Right lobe of liver (tissue), 6 donors: Measurements from ENCODE around the gene METTL27. TPM values are rescaled to one million over a fixed set of nuclear protein-coding genes. Genes with fewer than 3 reads are reported as not detected.
"Not testable (repeated sequence)": the region's sequence is repeated elsewhere in the genome, so short reads cannot be mapped to it uniquely, and the experiment has no call there.

Source experiments
- ATAC-seq, 4 donors: fragments of 200-7000 bp; cut with Tn5 transposase; one replicate each; pipeline ENCODE4 v1.9.1; 2020; ENCODE audit warnings: mild to moderate bottlenecking in 4 of 4, moderate library complexity in 4 of 4
- DNase-seq, 3 donors: peaks; one replicate each; pipeline ENCODE4 v3.0.0-alpha.2; 2020
- H3K27ac ChIP-seq, 3 donors: fragments of 200-600 bp; one replicate each; pipeline ENCODE4 v1.8.0; 2022
- H3K27me3 ChIP-seq, 2 donors: fragments of 200-600 bp; one replicate each; pipeline ENCODE4 v1.8.0; 2022
- H3K36me3 ChIP-seq, 4 donors: fragments of 200-600 bp; sonication (generic) in 1 of 4; one replicate each; pipeline versions ENCODE4 v1.5.1 to v1.8.0; 2017 to 2022; ENCODE audit warnings: control low read depth in 1 of 4
- H3K4me1 ChIP-seq, 4 donors: fragments of 200-600 bp; sonication (generic) in 1 of 4; one replicate each; pipeline versions ENCODE4 v1.5.1 to v1.8.0; 2017 to 2022; ENCODE audit warnings: control low read depth in 1 of 4
- H3K4me3 ChIP-seq, 3 donors: fragments of 200-600 bp; one replicate each; pipeline ENCODE4 v1.8.0; 2022
- H3K9me3 ChIP-seq, 4 donors: fragments of 200-600 bp; sonication (generic) in 1 of 4; one replicate each; pipeline versions ENCODE4 v1.5.1 to v1.8.0; 2017 to 2022; ENCODE audit warnings: control low read depth in 1 of 4
- CTCF ChIP-seq, 4 donors: fragments of 200-600 bp in 3 of 4; fragments of 450-650 bp in 1 of 4; IDR thresholded peaks; one replicate each; pipeline versions ENCODE4 v1.5.1 to v1.8.0; 2016 to 2022; ENCODE audit warnings: antibody characterized with exemption in 4 of 4, mild to moderate bottlenecking in 2 of 4
- POLR2A ChIP-seq: fragments of 450-650 bp; IDR thresholded peaks from one replicate; pipeline ENCODE4 v1.6.1; 2017; ENCODE audit warnings: antibody characterized with exemption, mild to moderate bottlenecking
- WGBS: methylation state at CpG from one replicate; pipeline ENCODE4 v1.1.6; 2018; ENCODE audit warnings: low coverage, low lambda C conversion rate; ENCODE audit not compliant: insufficient coverage; ENCODE audit errors: missing lambda C conversion rate; 5-methylcytosine and 5-hydroxymethylcytosine counted together
- intact Hi-C, 2 donors: fragments of 100-400 bp; cut with DNase I; formaldehyde crosslinking; loops; one replicate each; pipeline versions ENCODE4 v1.11.2 to v1.14.1; 2022
- total RNA-seq, 6 experiments: library from RNA; depleted of rRNA in 2 of 6; stranded (reverse); fragments of >200 nt in 2 of 6; fragmentation: NEBNext Ultra II Directional in 3 of 6; extraction: Animal tissue kit (Norgen Biotek cat#: 25700) in 3 of 6; gene quantifications; one replicate each; pipeline versions ENCODE4 v1.1.0 to v1.2.4, GENCODE V29; 2016 to 2023
- donor health status: DM: no; HTN: yes; CAD: no.
- donor health status: DM: no; HTN: no; CAD: no.
- donor health status: DM: no; HTN: no; CAD: no.
- donor health status: DM: no; HTN: yes; CAD: no.
- donor health status: DM: no; HTN: yes; CAD: no.

The METTL27 gene
- total RNA-seq, 6 experiments from 2014 or later = 0.49 to 1.4 (median 1.0) TPM

GRCh38 chr7:73823873-73824592 lies 18.3 kb downstream of the METTL27 start:
- peaks cover 0 to 5% (median 2%) of the 10 kb centered on the region in 4 donors for H3K4me1 ChIP-seq
- no peak for ATAC-seq
- DNase-seq = peak in 2 of 3 donors; percentile 10 to 15
- 77% methylated on average over 10 of the region's 11 CpGs for WGBS
- no peaks in the 10 kb centered on the region for H3K36me3 ChIP-seq
- H3K27me3 ChIP-seq = no peaks in the 10 kb centered on the region
- intact Hi-C loops = no loop called here
- H3K9me3 ChIP-seq = no peaks in the 10 kb centered on the region
- H3K27ac ChIP-seq = no peak overlapping the region
- TF ChIP-seq CTCF (IDR thresholded peaks at IDR 0.05) (no peak), POLR2A (no peak)
- no peak overlapping the region for H3K4me3 ChIP-seq

- no peaks in the 10 kb centered on the region for H3K36me3 ChIP-seq
- ATAC-seq (no peak), DNase-seq (peak in 2 of 3 donors; percentile 4 to 5)
- intact Hi-C loops = no loop called here
- H3K4me1 ChIP-seq = peaks cover 0 to 4% (median 2%) of the 10 kb centered on the region in 4 donors
- no peaks in the 10 kb centered on the region for H3K27me3 ChIP-seq
- WGBS = 64% methylated on average over 5 of the region's 5 CpGs
- no peaks in the 10 kb centered on the region for H3K9me3 ChIP-seq
- TF ChIP-seq CTCF (IDR thresholded peaks at IDR 0.05) = no peak
- TF ChIP-seq POLR2A = no peak
- H3K4me3 ChIP-seq = no peak overlapping the region
- H3K27ac ChIP-seq = no peak overlapping the region
These were observed 19.1 kb downstream of the METTL27 start for GRCh38 chr7:73823257-73823656.

GRCh38 chr7:73822319-73823173 lies 19.8 kb downstream of the METTL27 start:
- H3K9me3 ChIP-seq = no peaks in the 10 kb centered on the region
- no peaks in the 10 kb centered on the region for H3K27me3 ChIP-seq
- TF ChIP-seq POLR2A (no peak), CTCF (IDR thresholded peaks at IDR 0.05) (no peak)
- ATAC-seq = peak in 3 of 4 donors; percentile 27 to 58 (median 35)
- no peaks in the 10 kb centered on the region for H3K36me3 ChIP-seq
- intact Hi-C loops = no loop called here
- WGBS = 73% methylated on average over 4 of the region's 15 CpGs
- H3K4me3 ChIP-seq = no peak overlapping the region
- DNase-seq = peak in 2 of 3 donors; percentile 21 to 53
- H3K27ac ChIP-seq = no peak overlapping the region
- H3K4me1 ChIP-seq = peaks cover 0 to 3% (median 0%) of the 10 kb centered on the region in 4 donors

GRCh38 chr7:73821597-73822285 lies 20.6 kb downstream of the METTL27 start:
- ATAC-seq, intact Hi-C loops, H3K9me3 ChIP-seq, H3K4me1 ChIP-seq, H3K27ac ChIP-seq, H3K27me3 ChIP-seq, H3K36me3 ChIP-seq, H3K4me3 ChIP-seq: not testable (repeated sequence)
- 84% methylated on average over 7 of the region's 14 CpGs for WGBS
- DNase-seq = peak in 2 of 3 donors; percentile 2 to 15
